Frontal cortex (tissue), 4 donors: ENCODE measurements around the gene PPP4R1. TPM values are rescaled to one million over a fixed set of nuclear protein-coding genes. Genes with fewer than 3 reads are reported as not detected.

Experiments used
- DNase-seq, 2 donors: peaks; one replicate each; pipeline ENCODE4 v3.0.0; 2012; ENCODE audit warnings: low spot score in 2 of 2
- FAIRE-seq: peaks from 2 replicates; lab custom pipeline; 2012; peaks lifted over from hg19 to GRCh38; lab: Jason Lieb, UNC
- total RNA-seq: library from RNA; depleted of rRNA; stranded (reverse); fragments of >200 nt; gene quantifications from one replicate; pipeline ENCODE4 v1.2.3, GENCODE V29; 2014
- donor health status: control.
- donor health status: control.
- donor health status: control.

Gene PPP4R1
- total RNA-seq, 1 donor from 2014 or later: 152 TPM

DNA sequence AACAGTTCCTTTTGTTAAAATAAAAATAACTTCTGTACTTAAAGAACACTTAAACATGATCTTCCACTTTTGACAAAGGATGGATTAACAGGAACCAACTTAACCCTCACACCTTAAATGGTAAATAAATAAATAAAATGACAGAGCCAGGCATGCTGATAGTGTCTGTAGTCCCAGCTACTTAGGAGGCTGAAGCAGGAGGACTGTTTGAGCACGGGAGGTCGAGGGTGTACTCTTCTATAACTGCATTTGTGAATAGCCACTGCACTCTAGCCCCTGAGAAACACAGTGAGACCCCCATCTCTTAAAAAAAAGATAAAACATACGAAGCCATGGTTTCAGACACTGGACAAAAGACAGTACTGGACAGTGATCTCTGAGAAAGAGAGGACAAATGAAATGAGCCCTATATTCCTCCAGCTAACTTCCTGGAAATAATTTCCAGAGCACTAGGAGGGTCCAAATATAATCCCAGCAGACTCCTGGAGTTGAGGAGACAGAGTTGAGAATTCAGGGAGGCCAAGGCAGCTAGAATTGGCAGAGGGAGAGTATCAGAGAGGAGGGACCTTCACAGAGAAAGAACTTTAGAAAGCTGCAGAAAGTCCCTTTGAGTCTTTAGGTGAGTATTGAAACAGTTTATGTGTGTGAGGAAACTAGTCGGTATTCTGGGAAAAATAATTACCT is 17.4 kb downstream of the PPP4R1 start:
- DNase-seq (no peak), FAIRE-seq (no peak)

DNA sequence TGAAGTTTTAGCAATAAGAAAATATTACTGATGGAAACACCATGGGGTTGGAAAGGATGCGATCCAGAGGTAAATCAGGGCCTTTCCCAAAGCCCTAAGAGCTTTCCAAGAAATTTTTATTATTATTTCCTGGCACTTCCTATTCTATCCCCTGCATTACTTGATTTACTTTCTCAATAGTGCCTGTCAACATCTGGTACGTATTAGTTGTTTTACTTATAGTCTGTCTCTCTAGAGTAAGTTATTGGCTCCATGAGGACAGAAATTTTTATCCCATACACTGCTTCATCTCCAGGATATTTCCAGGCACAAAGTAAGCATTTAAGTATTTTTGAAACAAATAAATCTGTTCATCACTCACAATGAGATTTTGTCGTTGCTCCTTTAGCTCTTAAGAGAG is 18.1 kb downstream of the PPP4R1 start:
- FAIRE-seq (no peak), DNase-seq (no peak)

DNA sequence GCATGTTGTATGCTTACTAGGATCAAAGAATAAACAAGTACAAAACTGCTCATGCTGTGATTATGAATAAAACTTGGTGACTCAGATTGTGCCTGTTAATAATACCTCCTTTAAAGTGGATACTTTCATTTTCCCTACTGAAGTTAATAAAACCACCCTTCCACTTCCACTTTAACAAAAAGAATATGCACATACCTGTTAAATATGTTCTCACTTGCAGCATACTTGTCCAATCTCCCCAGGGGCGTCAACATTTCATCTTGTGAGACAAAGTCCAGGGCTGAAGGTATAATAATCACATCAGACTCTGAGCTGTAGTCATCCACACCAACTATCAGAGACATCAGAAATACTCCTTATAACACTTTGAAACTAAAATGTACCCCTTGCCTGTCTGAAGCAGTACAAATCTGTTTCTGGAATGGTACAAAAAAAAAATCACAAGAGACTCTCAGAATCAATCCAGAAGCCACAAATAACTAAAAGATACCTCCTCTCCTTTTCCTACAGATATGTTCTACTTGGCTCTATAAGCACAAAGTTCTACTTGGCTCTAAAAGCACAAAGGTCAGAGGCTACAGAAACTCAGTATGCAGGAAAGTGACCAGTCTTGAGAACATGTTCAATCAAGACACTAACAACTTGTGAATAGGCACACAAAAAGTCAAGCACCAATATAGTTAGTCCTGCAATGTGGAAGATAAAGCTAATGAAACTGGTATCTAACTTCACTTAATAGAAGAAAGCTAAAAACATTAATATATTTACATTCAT is 19.3 kb downstream of the PPP4R1 start:
- no peak for DNase-seq
- FAIRE-seq: no peak

DNA sequence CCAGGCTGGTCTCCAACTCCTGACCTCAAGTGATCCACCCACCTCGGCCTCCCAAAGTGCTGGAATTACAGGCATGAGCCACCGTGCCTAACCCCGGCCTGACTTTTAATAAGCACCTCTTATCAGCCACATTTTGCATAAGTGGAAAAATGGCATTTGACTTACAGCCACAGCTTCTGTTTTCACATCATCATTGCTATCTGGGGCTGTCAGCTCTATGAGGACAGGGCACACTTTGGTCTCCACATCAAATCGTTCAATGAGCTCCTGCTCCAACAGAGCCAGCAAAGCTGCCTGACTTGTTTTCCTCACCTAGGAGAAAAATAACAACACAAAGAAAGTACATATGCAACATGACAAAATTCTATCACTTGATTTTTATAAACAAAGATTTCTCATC is 26.4 kb downstream of the PPP4R1 start:
- FAIRE-seq (no peak), DNase-seq (no peak)

DNA sequence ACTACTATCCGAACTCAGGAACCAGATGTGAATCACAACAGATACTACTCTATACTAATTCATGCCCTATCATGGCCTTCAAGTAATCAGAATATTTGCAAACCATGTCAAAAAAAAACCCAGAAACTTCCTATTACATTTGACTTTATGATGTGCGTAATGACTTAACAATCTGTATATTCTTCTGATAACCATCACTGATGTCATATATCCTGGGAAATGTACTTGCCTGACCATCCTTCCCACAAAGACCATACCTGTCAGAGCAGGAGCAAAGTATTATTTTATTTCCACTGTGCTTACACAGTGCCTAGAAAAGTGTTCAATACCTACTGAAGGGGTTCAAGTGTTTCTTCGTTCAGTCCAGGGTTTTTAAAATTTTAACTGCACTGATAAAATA is 27.5 kb downstream of the PPP4R1 start:
- DNase-seq (no peak), FAIRE-seq (no peak)

DNA sequence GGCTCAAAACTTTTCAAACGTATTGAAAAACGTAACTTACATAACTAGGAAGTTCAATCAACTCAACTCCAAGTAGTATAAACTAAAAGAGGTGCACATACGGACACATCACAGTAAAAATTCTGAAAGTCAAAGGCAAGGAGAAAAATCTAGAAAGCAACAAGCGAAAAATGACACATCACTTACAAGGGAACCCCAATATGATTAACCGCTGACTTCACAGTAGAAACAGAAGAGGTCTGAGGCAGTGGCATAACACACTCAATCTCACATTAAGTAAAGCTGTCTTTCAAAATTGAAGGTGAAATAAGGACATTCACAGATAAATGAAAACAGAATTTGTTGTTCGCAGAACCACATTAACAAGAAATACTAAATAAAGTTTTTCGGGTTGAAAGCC is 32.7 kb downstream of the PPP4R1 start:
- FAIRE-seq: no peak
- DNase-seq: no peak

DNA sequence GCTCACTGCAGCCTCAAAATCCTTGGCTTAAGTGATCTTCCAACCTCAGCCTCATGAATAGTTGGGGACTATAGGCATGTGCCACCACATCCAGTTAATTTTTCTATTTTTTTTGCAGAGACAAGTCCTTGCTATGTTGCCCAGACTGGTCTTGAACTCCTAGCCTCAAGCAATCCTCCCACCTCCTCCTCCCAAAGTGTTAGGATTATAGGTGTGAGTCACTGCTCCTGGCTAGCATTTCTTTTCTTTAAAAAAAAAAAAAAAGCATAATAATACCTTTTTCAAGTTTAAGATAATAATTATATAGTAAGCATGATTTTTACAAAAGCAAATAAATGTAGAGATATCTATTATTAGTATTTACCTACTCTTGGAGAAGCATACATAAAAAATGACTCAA is 36.1 kb downstream of the PPP4R1 start:
- no peak for FAIRE-seq
- no peak for DNase-seq

DNA sequence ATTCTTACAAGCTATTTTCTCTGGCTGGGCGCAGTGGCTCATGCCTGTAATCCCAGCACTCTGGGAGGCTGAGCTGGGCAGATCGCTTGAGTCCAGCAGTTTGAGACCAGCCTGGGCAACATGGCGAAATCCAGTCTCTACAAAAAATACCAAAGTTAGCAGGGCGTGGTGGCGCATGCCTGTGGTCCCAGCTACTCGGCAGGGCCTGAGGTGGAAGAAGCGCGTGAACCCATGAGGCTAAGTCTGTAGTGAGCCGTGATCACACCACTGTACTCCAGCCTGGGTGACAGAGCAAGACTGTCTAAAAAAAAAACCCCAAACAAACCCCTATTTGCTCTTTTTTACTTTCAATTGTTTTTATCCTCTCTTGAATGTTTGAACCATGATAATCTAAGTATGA is 37.0 kb downstream of the PPP4R1 start:
- DNase-seq (no peak), FAIRE-seq (no peak)

DNA sequence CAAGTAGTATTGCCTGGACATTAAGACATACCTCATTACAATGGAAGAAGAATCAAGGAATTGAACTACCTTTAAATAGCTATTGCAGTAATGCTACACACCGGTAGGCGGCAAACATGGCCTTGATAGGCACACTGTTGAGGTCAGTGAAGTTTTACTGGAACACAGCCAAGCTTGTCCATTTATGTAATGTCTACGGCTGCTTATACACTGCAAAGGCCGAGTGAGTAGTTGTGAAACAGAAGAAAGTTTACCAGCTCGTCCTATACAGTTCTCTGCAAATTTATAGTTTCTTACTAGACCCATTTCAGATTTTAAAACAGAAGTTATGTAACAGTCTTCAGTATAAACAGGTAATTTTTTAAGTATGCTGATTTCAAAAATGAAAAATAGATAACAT is 38.8 kb downstream of the PPP4R1 start:
- DNase-seq: peak; percentile 13 to 52
- FAIRE-seq: no peak

DNA sequence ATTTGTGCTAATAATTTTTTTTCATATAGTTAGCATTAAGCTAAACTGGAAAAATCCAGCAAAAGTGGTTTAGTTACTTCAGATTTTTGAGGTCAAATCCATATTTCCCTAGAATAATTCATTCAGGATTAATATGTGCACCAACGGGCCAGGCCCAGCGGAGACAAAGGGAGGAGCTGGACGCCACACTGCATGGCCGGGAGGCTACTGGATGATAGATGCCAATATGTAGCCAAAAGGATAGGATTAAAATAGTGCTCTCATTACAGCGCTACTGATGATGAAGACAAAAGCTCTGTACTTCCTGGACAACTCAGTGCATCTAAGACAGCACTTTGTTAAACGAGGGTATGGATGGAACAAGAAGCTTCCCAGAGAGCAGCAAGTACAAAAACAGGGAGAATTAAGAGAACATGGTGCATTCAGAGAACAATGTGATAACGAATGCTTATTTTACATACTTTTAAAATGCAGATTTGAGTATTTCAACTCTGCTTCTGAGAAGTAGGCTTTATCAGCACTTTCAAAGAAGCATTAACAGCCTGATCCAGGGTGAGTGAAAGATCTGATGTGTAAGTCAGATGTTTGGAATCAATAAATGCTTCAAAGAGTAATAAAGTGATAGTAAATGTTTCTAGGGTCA is 39.8 kb downstream of the PPP4R1 start:
- no peak for FAIRE-seq
- DNase-seq: no peak

DNA sequence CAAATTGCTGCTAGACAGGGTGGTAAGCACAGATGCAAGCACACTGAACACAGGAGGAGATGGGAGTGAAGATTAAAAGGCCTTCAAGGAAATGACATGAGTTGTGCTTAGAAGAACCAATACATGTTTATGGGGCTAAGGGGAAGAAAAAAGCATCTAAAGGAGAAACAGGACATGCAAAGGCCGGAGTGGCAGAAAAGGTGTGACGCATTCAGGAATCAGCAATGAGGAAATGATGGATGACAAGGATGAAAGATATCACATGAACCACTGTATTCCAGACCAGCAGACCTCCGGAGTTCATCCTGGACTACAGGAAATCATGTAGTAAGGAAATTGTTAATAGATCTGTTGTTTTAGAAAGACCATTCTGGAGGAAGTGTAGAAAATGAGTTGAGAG is 42.8 kb downstream of the PPP4R1 start:
- DNase-seq: no peak
- FAIRE-seq: no peak

DNA sequence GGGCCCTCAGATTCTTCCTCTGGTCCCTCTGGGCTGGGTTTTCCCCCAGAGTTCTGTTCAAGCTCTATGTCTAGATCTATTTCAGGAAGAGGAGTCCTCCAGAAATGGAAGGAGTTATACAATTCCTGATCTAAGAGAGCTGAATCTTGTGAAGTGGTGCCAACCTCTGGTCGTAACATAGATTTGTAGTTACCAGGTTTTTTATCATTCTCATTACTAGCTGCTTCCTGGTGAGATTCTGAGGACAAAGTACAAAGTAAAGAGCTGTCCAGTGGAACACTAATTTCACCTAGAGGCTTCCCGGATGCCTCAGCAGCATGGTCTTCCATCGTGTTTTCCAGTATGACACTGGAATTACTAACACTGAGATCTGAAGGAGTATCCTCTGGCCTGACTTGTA is 44.1 kb downstream of the PPP4R1 start:
- no peak for FAIRE-seq

DNA sequence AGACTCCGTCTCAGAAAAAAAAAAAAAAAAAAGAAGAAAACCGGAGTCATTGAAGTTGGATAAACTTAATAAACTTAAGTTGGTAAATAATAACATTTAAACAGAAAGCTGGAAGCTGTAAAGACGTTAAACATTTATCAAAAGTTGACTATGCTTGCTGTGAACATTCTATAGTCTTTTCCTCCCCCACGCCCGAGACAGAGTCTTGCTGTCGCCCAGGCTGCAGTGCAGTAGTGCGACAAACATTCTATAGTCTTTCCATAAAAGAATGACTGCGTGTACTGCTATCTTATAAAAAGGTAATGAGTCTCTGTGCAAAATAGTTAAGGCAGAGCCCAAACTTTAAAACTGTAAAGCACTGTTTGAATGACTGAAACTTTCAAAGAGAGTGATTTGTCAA is 45.2 kb downstream of the PPP4R1 start:
- DNase-seq (no peak), FAIRE-seq (no peak)

More for the DNA sequence above, 44.1 kb downstream of the PPP4R1 start:
- no peak for DNase-seq

DNA sequence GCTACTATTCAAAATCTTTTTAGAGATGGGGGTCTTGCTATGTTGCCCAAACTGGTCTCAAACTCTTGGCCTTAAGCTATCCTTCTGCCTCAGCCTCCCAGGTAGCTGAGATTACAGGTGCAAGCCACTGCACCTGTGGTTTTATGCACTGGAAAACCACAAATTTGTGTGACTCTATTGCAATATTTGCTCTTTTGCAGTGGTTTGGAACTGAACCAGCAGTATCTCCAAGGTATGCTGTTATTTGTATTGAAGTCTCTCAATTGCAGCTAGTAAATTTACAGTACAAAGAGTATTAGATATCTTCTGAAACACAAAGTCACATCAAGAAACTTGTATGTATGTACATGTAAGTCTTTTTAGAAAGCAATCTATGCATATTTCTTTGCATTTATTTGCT is 46.2 kb downstream of the PPP4R1 start:
- DNase-seq (no peak), FAIRE-seq (no peak)

DNA sequence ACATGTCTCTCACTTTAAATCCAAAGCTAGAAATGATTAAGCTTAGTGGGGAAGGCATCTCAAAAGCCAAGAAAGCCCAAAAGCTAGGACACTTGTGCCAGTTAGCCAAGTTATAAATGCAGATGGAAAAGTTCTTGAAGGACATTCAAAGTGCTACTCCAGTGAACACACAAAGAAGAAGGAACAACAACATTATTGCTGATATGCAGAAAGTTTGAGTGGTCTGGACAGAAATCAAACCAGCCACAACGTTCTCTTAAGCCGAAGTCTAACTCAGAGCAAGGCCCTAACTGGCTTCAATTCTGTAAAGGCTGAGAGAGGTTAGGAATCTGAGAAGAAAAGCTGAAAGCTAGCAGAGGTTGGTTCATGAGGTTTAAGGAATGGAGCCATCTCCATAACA is 49.0 kb downstream of the PPP4R1 start:
- DNase-seq: no peak
- FAIRE-seq: no peak

DNA sequence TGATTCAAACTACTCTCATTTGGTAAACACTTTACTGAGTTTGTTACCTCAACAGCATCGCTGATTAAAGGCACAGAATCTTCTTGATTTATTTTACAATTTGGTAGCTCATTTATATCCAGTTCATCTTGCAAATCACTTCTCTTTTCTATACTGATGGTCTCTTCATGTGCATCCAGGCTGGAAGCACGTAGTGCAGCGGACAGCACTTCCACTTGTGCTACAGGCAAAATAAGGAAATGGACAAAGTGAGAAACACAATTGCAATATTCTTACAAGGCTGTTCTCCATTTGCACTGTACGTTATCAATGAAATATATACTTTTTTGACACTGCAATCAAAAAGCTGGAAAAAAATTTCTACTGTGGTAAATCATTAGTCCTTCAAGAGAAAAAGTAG is 51.0 kb downstream of the PPP4R1 start:
- FAIRE-seq (no peak), DNase-seq (no peak)

DNA sequence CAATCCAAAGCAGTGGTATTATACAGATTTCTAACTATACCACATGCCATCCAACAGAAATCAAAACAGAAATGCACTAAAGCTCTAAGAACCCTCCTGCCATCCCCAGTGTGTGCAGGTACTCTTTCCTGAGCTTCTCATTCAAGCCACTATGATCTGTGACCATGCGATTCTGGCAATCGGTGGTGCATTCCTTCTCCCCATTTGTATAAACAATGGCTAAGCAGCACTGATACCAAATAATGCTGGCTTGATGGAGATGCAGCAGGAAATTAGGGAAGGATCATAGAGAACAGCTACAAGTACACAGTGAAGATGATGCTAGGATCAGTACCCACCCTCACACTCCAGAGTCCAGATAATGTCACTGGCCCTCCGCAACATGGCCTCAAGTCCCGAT is 51.8 kb downstream of the PPP4R1 start:
- DNase-seq: no peak
- FAIRE-seq: no peak

DNA sequence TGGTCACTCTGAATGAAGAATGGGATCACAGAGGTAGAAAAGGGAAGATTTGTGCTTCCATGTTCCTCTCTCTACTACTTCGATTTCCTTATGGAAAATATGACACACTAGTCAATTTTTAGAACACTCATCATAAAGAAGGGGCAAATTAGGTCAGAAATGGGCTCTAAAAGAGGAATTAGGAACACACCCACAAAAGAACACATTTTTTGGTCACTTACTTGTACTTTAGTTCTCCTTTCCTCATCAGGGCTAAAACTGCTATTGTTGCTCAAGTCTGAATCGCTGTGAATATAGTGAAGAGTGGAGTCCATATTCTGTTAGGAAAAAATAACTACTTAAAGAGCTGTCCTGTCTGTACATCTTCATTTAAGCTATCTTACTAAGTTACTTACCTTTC is 52.6 kb downstream of the PPP4R1 start:
- DNase-seq: no peak
- FAIRE-seq: no peak

DNA sequence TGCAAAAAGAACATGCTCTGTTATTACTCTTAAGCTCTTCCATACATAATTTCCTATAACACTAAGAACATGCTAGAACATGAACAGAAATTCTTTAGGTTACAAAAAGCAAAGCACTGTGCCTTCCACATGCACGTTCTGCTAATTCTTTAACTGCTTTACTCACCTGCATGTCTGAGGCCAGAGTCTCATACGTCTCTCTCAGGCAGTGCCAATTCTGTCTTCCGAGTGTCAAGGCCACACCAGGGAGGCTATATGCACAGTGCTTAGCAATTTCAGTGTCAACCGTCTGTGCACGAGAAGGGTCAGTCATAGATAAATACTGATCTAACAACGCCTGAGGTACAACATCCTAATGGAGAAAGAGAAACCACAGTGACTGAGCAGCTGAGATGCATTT is 55.1 kb downstream of the PPP4R1 start:
- no peak for DNase-seq
- FAIRE-seq: no peak

DNA sequence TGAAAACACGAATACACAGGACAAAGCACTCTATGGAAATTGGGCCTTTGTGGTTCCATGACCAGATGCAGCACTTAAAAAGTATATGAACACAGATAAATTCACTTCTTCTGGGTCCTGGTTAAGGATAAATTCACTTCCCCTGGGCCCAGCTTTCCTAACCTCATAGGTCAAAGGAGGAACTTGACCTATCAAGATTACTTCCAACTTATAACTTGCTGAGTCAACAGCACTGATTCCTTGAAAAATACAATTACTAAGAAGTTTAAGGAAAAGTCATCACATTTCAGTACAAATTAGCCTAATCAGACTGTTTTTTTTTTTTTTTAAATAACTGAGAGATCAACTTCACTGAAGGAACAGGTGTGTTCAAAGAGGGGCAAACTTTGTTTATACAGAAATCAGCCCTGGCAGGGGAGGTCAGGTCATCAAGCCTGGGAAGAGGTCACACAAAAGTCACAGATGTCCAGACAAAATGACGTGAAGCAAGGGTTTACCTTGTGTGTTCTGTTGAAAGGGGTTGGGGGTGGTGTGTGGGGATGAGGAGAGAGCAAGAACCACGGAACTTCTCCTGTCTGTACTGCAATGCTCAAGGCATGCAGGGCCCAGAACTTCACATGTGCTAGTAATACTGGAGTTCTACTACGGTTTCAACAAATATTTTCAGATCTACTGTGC is 55.8 kb downstream of the PPP4R1 start:
- DNase-seq (no peak), FAIRE-seq (no peak)
